GM18907 (cell line): ENCODE measurements around the gene ARSI.

Experiments used
- ATAC-seq: cut with Tn5 transposase; IDR thresholded peaks from one replicate; pipeline ENCODE4 v1.9.1; 2021; ENCODE audit warnings: mild to moderate bottlenecking, moderate library complexity; ENCODE audit not compliant: unreplicated experiment

Gene ARSI

DNA sequence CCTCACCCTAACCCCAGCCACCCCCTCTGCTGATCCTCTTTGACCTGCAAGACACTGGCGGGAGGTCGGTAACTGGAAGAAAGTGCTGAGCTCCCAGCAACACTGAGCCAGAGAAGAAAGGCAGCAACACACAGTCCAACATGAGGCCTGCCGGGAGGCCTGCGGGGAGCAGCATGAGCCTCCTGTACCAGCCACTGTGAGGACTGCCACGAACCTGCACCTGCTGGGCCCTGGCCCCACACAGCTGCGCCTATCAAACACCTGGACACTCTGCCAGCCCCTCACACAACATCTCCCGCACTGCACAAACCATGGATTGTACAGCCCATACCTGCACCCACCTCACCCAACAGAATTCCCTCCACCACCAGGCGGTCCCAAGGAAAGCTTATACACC lies 31.4 kb downstream of the ARSI start:
- no peak for ATAC-seq

DNA sequence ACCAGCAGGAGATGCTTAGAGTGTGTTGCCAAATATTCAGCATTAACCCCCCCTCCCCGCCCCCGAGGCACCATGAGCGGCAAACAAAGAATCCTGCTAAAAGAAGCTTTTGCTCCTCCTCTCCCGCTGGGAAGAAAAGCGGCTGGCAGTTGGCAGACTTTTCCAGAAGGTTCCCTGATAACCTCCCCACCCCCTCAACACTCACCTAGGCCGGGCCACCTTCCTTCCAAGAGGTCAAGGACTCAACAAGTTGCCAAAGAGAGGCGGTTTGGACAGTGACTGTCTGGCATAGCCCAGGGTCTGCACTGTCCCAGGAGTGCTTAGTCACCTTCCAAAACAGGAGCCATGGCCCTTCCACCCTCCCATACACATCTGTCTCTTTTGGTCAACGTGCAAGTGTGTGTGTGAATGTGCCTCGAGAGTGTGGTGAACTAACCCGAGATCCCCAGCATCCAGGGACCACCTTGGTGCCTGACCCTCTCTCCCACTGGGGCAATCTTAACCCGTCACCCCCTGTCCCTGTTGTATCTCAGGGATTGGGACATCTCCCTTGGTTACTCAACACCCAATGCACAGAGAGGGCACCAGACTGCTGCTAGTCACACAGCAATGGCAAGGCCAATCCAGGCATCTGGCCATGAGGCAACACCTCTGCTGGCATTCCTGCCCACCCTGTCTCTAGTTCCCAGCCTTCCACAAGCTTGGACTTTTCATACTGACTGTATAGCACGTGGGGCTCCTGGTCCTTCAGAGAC lies 32.0 kb downstream of the ARSI start:
- no peak for ATAC-seq

- no peak for ATAC-seq
Observed at GRCh38 chr5:150266871-150267291, 35.8 kb downstream of the ARSI start.

DNA sequence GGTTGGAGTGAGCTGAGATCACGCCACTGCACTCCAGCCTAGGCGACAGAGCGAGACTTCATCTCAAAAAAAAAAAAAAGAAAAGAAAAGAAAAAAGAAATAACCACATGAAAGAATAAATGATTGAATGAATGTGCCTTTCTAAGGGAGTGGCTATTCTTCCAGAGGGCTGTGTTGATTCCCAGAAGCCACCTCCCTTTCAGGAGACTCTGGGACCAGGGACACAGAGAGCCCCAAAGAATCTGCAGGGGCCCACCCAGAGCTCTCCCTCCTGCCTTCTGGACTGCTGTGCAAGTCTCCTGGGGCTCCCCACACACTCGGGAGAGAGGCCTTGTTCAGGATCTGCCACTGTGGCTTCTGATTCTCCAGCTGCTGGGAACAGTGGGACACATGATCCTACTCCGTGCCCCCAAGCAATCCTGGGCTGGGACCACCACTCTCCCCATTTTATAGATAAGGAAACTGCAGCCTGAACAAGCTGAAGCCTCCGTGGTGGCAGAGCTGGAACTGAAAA lies 36.8 kb downstream of the ARSI start:
- no peak for ATAC-seq

- no peak for ATAC-seq
Observed at GRCh38 chr5:150264667-150265603, 37.8 kb downstream of the ARSI start.

GRCh38 chr5:150263801-150264621 lies 38.7 kb downstream of the ARSI start:
- ATAC-seq = no peak

GRCh38 chr5:150263375-150263775 lies 39.3 kb downstream of the ARSI start:
- ATAC-seq = no peak

DNA sequence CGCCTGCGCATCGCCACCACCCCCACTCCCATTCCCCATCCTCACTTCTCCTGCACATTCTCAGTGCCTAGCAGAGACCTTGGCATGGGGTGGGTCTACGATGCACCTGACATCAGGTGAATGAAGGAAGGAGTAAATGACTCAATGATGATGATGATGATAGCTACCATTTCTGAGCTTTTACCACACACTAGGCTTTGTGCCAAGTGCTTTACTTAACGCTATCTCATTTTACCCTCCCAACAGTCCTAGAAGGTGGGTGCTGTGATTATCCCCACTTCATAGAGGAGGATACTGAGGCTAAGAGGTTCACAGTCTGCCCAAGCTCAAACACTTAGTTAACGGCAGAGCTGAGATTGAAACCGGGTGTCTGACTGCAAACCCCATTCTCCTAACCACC lies 40.2 kb downstream of the ARSI start:
- no peak for ATAC-seq

GRCh38 chr5:150261231-150261630 lies 41.5 kb downstream of the ARSI start:
- no peak for ATAC-seq

GRCh38 chr5:150258130-150258529 lies 44.6 kb downstream of the ARSI start:
- no peak for ATAC-seq

- ATAC-seq = no peak
Observed at GRCh38 chr5:150257424-150257823, 45.3 kb downstream of the ARSI start.

DNA sequence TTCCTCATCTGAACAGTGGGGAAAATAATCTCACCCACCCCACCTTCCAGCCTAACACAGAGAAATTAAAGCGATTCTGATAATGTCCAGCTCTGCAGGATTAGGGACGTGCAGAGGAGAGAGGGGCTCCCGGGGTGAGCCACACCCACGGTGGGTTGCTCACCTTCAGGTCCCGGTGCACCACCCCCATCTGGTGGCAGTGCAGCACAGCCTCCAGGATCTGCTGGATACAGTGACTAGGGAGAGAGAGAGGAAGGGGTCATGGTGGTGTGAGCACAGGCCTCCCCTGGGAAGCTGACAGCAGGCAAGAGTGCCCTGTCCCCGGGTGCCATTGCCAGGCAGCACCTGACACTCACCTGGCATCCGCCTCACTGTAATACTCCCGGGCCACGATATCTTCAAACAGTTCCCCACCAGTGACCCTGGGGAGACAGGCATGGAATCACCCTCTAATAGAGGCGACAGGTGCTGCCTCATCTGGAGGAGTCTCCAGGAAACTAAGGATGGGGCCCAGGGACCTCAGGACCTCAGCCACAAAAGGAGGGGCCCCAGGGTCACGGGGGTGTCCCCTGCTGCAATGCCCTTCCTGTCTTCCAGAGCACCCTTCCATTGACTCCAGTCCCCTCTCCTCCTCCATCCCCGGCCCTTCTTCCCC lies 46.2 kb downstream of the ARSI start:
- no peak for ATAC-seq

- no peak for ATAC-seq
Observed at GRCh38 chr5:150255659-150256409, 46.9 kb downstream of the ARSI start.

- no peak for ATAC-seq
Observed at GRCh38 chr5:150254774-150255173, 47.9 kb downstream of the ARSI start.

GRCh38 chr5:150254363-150254762 lies 48.3 kb downstream of the ARSI start:
- no peak for ATAC-seq

- no peak for ATAC-seq
Observed at GRCh38 chr5:150253416-150254208, 49.1 kb downstream of the ARSI start.

DNA sequence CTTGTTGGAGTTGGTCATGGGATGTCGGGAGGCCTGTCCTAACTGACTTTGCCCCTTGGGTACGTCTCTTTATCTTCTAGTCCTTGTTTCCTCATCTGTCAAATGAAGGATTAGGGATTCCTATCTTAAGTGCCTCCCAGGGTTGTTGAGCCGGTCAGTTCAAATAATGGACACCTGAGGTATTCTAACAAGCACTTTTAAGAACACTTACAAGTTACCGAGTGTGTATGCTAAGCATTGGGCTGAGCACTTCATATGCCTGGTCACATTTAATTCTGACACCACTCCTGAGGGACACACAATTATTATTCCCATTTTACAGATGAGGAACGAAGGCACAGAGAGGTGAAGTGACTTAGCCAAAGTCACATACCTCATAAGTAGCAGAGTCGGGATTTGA lies 50.2 kb downstream of the ARSI start:
- ATAC-seq = no peak

DNA sequence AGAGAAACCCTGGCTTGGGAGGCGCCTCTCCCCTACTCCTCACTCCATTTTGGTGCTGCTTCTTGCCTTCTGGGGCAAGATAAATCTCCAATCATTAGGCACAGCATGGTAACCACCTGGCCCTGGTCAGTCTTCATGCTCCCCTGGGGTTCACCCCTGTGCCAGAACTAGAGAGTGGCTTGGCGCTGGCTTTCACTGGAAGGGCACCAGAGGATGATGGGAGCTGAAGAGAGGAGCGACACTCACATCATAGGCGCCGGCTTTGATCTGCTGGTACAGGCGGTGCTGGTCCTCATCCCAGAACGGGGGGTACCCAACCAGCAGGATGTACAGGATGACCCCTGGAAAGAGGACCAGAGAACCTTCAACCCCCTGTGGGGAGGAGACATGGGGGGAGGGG lies 51.2 kb downstream of the ARSI start:
- no peak for ATAC-seq

- no peak for ATAC-seq
Observed at GRCh38 chr5:150249744-150250143, 53.0 kb downstream of the ARSI start.
